ENCODE data around the gene C10orf120. TPM values are rescaled to one million over a fixed set of nuclear protein-coding genes. Genes with fewer than 3 reads are reported as not detected.

The C10orf120 gene
- total and polyA plus RNA-seq, 10 of the 15 experiments (the other 5 are each of a cell fraction or from before 2014, with no cell fraction given) = not detected

DNA sequence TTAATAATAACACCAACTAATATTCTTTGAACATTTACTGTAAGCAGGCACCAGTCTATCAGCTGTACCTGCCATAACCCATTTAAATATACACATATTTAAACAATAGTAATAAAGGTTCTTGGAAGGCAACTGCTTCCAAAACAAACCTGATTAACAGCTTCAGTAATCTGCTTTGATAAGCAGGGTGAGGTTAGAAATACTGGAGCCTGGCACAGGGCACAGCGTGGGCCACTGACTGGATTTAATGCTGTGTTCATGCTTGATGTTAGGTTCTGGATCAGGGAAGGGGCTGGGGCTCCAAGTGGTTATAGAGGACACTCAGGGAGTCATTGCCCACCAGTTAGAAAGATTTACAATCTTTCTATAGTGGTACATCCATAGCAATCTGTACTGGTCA is 10.9 kb upstream of the C10orf120 start:
- ChIA-PET CTCF (no interaction called here), SMC1A (ENCODE audit: uncharacterized antibody, unreplicated experiment) (no interaction called here), RAD21 (ENCODE audit: unreplicated experiment) (no interaction called here), POLR2A (no interaction called here)
- Histone ChIP-seq H4K20me1 (ENCODE audit: control insufficient read depth, insufficient read depth) (no peaks in the 10 kb centered on the region), H3K27me3 (replicated peaks in 1 of 2; ENCODE audit: control insufficient read depth in 2 of 2, insufficient read depth in 2 of 2, low read length in 1 of 2) (peaks cover 1 to 8% of the 10 kb centered on the region in 2 experiments; a peak in 2 of 4 replicates), H2AFZ (ENCODE audit: control insufficient read depth, low read depth, low read length) (no peak overlapping the region), H3K4me1 (ENCODE audit: control insufficient read depth, insufficient read depth, low read length) (no peaks in the 10 kb centered on the region), H3K79me2 (ENCODE audit: control insufficient read depth, insufficient read depth, low read length) (no peaks in the 10 kb centered on the region), H3K27ac (ENCODE audit: control insufficient read depth, insufficient read depth) (no peak overlapping the region), H3K4me3 (no peak overlapping the region), H3K4me2 (ENCODE audit: control insufficient read depth, insufficient read depth) (no peak overlapping the region), H3K9ac (ENCODE audit: control insufficient read depth, insufficient read depth, low read length) (no peak overlapping the region), H3K36me3 (ENCODE audit: control insufficient read depth in 2 of 2, insufficient read depth in 2 of 2, low read length in 1 of 2) (no peaks in the 10 kb centered on the region), H3K9me3 (replicated peaks; ENCODE audit: control insufficient read depth, insufficient read depth, low read length) (no peaks in the 10 kb centered on the region)
- intact Hi-C loops (cut with micrococcal nuclease; ENCODE audit: unreplicated experiment) = no loop called here
- in situ Hi-C loops (cut with MboI) = no loop called here
- WGBS (ENCODE audit: insufficient coverage, insufficient replicate concordance, low lambda C conversion rate, missing lambda C conversion rate) = 0% methylated on average over 1 of the region's 1 CpG
- DNase-seq (ENCODE audit: low read depth, low spot score) = no peak
- no peak for FAIRE-seq
- no peak for ATAC-seq
- BruUV-seq (replicated peaks) = no TSS peak
- TF ChIP-seq, protein P1, sequence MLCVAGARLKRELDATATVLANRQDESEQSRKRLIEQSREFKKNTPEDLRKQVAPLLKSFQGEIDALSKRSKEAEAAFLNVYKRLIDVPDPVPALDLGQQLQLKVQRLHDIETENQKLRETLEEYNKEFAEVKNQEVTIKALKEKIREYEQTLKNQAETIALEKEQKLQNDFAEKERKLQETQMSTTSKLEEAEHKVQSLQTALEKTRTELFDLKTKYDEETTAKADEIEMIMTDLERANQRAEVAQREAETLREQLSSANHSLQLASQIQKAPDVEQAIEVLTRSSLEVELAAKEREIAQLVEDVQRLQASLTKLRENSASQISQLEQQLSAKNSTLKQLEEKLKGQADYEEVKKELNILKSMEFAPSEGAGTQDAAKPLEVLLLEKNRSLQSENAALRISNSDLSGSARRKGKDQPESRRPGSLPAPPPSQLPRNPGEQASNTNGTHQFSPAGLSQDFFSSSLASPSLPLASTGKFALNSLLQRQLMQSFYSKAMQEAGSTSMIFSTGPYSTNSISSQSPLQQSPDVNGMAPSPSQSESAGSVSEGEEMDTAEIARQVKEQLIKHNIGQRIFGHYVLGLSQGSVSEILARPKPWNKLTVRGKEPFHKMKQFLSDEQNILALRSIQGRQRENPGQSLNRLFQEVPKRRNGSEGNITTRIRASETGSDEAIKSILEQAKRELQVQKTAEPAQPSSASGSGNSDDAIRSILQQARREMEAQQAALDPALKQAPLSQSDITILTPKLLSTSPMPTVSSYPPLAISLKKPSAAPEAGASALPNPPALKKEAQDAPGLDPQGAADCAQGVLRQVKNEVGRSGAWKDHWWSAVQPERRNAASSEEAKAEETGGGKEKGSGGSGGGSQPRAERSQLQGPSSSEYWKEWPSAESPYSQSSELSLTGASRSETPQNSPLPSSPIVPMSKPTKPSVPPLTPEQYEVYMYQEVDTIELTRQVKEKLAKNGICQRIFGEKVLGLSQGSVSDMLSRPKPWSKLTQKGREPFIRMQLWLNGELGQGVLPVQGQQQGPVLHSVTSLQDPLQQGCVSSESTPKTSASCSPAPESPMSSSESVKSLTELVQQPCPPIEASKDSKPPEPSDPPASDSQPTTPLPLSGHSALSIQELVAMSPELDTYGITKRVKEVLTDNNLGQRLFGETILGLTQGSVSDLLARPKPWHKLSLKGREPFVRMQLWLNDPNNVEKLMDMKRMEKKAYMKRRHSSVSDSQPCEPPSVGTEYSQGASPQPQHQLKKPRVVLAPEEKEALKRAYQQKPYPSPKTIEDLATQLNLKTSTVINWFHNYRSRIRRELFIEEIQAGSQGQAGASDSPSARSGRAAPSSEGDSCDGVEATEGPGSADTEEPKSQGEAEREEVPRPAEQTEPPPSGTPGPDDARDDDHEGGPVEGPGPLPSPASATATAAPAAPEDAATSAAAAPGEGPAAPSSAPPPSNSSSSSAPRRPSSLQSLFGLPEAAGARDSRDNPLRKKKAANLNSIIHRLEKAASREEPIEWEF (IDR thresholded peaks at IDR 0.05; ENCODE audit: insufficient replicate concordance, low read depth, low read length) = no peak
- TF ChIP-seq, protein P2, sequence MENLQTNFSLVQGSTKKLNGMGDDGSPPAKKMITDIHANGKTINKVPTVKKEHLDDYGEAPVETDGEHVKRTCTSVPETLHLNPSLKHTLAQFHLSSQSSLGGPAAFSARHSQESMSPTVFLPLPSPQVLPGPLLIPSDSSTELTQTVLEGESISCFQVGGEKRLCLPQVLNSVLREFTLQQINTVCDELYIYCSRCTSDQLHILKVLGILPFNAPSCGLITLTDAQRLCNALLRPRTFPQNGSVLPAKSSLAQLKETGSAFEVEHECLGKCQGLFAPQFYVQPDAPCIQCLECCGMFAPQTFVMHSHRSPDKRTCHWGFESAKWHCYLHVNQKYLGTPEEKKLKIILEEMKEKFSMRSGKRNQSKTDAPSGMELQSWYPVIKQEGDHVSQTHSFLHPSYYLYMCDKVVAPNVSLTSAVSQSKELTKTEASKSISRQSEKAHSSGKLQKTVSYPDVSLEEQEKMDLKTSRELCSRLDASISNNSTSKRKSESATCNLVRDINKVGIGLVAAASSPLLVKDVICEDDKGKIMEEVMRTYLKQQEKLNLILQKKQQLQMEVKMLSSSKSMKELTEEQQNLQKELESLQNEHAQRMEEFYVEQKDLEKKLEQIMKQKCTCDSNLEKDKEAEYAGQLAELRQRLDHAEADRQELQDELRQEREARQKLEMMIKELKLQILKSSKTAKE (IDR thresholded peaks at IDR 0.05; ENCODE audit: low read depth, poor library complexity, severe bottlenecking) = no peak

Data from GM12878 (cell line).